GM06990 (cell line): ENCODE data around the gene LIG1.

Experiments
- DNase-seq: peaks from one replicate; pipeline ENCODE4 v3.0.0-alpha.2; 2011; ENCODE audit not compliant: insufficient read length; ENCODE audit errors: extremely low read depth
- H3K27me3 ChIP-seq: replicated peaks from 2 replicates; pipeline ENCODE4 v1.6.0; 2011; ENCODE audit warnings: low read length; ENCODE audit not compliant: control insufficient read depth, insufficient read depth
- H3K36me3 ChIP-seq: 2 replicates; pipeline ENCODE4 v1.5.1; 2011; ENCODE audit warnings: low read length; ENCODE audit not compliant: control insufficient read depth, insufficient read depth
- H3K4me3 ChIP-seq: replicated peaks from 2 replicates; pipeline ENCODE4 v1.5.1; 2011; ENCODE audit warnings: low read depth, mild to moderate bottlenecking, control low read depth, low read length
- CTCF ChIP-seq: IDR thresholded peaks from 2 replicates; pipeline ENCODE4 v1.5.1; 2011; ENCODE audit warnings: low read length, control low read depth, mild to moderate bottlenecking, inconsistent platforms; ENCODE audit not compliant: insufficient read depth, poor library complexity, severe bottlenecking

Gene LIG1

GRCh38 chr19:48110350-48110966 lies 59.7 kb downstream of the LIG1 start, which contains the start of gene PLA2G4C:
Gene PLA2G4C, minus strand, starts transcription at chr19:48110817. Its CDS starts 4,288 bp downstream, at chr19:48106529.
- no peak for TF ChIP-seq CTCF
- H3K36me3 ChIP-seq: peaks cover 3% of the 10 kb centered on the region
- H3K27me3 ChIP-seq: no peaks in the 10 kb centered on the region
- peak; percentile 87 for DNase-seq
- peak within 1 kb of the TSS; percentile 65 for H3K4me3 ChIP-seq

GRCh38 chr19:48108997-48109782 lies 61.0 kb downstream of the LIG1 start:
- H3K36me3 ChIP-seq: no peaks in the 10 kb centered on the region; the same call in 1 of the 2 replicates
- TF ChIP-seq CTCF: no peak
- no peak overlapping the region for H3K4me3 ChIP-seq
- no peaks in the 10 kb centered on the region for H3K27me3 ChIP-seq
- no peak for DNase-seq

- Histone ChIP-seq H3K4me3 (no peak overlapping the region), H3K36me3 (no peaks in the 10 kb centered on the region), H3K27me3 (no peaks in the 10 kb centered on the region)
- no peak for TF ChIP-seq CTCF
- no peak for DNase-seq
Measured at GRCh38 chr19:48103922-48104321, 66.2 kb downstream of the LIG1 start.

- H3K27me3 ChIP-seq: no peaks in the 10 kb centered on the region
- peak; percentile 62 for TF ChIP-seq CTCF
- no peak overlapping the region for H3K4me3 ChIP-seq
- H3K36me3 ChIP-seq: no peaks in the 10 kb centered on the region
- DNase-seq: no peak
Measured at GRCh38 chr19:48102870-48103751, 67.0 kb downstream of the LIG1 start.

GRCh38 chr19:48095612-48096175 lies 74.5 kb downstream of the LIG1 start:
- no peaks in the 10 kb centered on the region; the same call in 1 of the 2 replicates for H3K36me3 ChIP-seq
- H3K27me3 ChIP-seq: no peaks in the 10 kb centered on the region
- DNase-seq: no peak
- H3K4me3 ChIP-seq: no peak overlapping the region
- no peak for TF ChIP-seq CTCF
